Vagina (tissue), 2 donors: ENCODE results near the gene BCAS3.

Experiments used
- POLR2A ChIP-seq, 2 donors: fragments of 450-650 bp; IDR thresholded peaks; one replicate each; pipeline ENCODE4 v1.6.1; 2017; ENCODE audit warnings: antibody characterized with exemption in 2 of 2, mild to moderate bottlenecking in 2 of 2, moderate library complexity in 2 of 2
- POLR2AphosphoS5 ChIP-seq, 2 donors: sonication (generic); formaldehyde crosslinking; IDR thresholded peaks; one replicate each; pipeline ENCODE4 v1.9.0; 2017; ENCODE audit warnings: antibody characterized with exemption in 2 of 2, mild to moderate bottlenecking in 2 of 2, low read depth in 1 of 2; ENCODE audit not compliant: insufficient read depth in 1 of 2

DNA sequence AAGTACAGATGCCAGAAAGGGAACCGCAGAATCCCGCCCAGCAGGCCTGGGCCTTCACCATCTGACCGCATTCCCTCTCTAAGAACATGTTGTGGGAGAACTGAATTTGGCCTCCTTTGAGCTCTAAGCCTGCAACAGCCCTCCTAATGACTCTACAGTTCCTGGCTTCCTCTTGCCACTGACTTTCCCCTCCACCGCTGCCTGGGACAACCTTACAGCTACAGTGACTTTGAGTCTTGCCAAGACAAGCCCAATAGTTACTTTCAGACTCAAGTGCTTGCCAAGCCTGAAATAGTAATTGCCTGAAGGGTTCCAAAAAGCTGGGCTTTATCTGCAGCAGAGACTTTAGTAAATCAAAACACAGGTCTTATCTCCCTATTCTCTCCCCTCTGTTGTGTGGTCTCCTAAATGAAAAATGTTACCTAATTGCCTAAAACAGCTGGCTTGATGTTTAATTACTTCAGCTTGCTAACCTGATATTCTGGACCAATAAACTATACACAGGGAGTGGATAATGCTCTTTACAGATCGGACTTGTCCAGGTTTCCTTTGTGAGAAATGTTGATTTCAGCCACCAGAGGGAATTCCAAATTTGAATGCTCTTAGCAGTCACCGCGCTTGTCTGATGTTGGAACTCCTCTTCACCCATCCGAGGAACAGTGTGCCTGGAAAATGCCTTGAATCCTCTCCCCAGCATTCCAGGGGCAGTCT, 636.9 kb downstream of the BCAS3 start:
- no peak for TF ChIP-seq POLR2A (IDR thresholded peaks at IDR 0.05)
- TF ChIP-seq POLR2AphosphoS5 (IDR thresholded peaks at IDR 0.05; ENCODE audit: insufficient read depth in 1 of 2, low read depth in 1 of 2) = no peak
